Activated CD4-positive, alpha-beta T cell treated with anti-CD3 and anti-CD28 coated beads, Interleukin-2, amount 50 U/mL, for 16 hours (primary cell): Measurements from ENCODE around the gene TSPEAR.
"Not testable (repeated sequence)": the region's sequence is repeated elsewhere in the genome, so short reads cannot be mapped to it uniquely, and the experiment has no call there.

Experiments
- DNase-seq: peaks from one replicate; pipeline ENCODE4 v3.0.0-alpha.2; 2020

Gene TSPEAR

GRCh38 chr21:44681861-44682579 is 29.4 kb downstream of the TSPEAR start, which contains the start of gene KRTAP12-1:
KRTAP12-1 (minus strand) TSS chr21:44682163; CDS start chr21:44682123, 40 bp downstream.
- no peak for DNase-seq

GRCh38 chr21:44681152-44681551 is 30.2 kb downstream of the TSPEAR start:
- DNase-seq, result no peak

GRCh38 chr21:44677881-44678280 is 33.5 kb downstream of the TSPEAR start:
- DNase-seq, result no peak

GRCh38 chr21:44671911-44672310 is 39.5 kb downstream of the TSPEAR start:
- no peak for DNase-seq

- no peak for DNase-seq
Measured at GRCh38 chr21:44670642-44671432, 40.5 kb downstream of the TSPEAR start.

GRCh38 chr21:44667612-44668011 is 43.8 kb downstream of the TSPEAR start:
- no peak for DNase-seq

GRCh38 chr21:44666401-44667320 is 44.7 kb downstream of the TSPEAR start, which contains the start of gene KRTAP12-2:
KRTAP12-2 (minus strand) TSS chr21:44666927; CDS start chr21:44666886, 41 bp downstream.
- DNase-seq, result no peak

- no peak for DNase-seq
Measured at GRCh38 chr21:44664691-44665090, 46.7 kb downstream of the TSPEAR start.

- DNase-seq, result not testable (repeated sequence)
Measured at GRCh38 chr21:44661567-44661966, 49.8 kb downstream of the TSPEAR start.

- DNase-seq, result no peak
Measured at GRCh38 chr21:44658913-44659595, 52.3 kb downstream of the TSPEAR start.

GRCh38 chr21:44658541-44658910 is 52.8 kb downstream of the TSPEAR start:
- no peak for DNase-seq

- peak; percentile 44 for DNase-seq
Measured at GRCh38 chr21:44657635-44658540, 53.5 kb downstream of the TSPEAR start, which contains the start of gene KRTAP12-3. KRTAP12-3 (plus strand) TSS chr21:44657932; CDS start chr21:44657980, 48 bp downstream.

- DNase-seq, result no peak
Measured at GRCh38 chr21:44656868-44657267, 54.5 kb downstream of the TSPEAR start.

- DNase-seq, result no peak
Measured at GRCh38 chr21:44654576-44655175, 56.7 kb downstream of the TSPEAR start, which contains the start of gene KRTAP12-4. KRTAP12-4 (minus strand) TSS chr21:44654659; CDS start chr21:44654614, 45 bp downstream.

- DNase-seq, result no peak
Measured at GRCh38 chr21:44653656-44654575, 57.5 kb downstream of the TSPEAR start.

- no peak for DNase-seq
Measured at GRCh38 chr21:44653123-44653522, 58.2 kb downstream of the TSPEAR start.

- no peak for DNase-seq
Measured at GRCh38 chr21:44650973-44651675, 60.2 kb downstream of the TSPEAR start.

- DNase-seq, result no peak
Measured at GRCh38 chr21:44650265-44650972, 61.0 kb downstream of the TSPEAR start.
